Caki2 (cell line): ENCODE measurements around the gene SH3RF3. TPM values are rescaled to one million over a fixed set of nuclear protein-coding genes. Genes with fewer than 3 reads are reported as not detected.

Source experiments
- DNase-seq: peaks from one replicate; pipeline ENCODE4 v3.0.0-alpha.2; 2015; ENCODE audit warnings: low read depth
- in situ Hi-C: cut with HindIII; loops from 2 replicates; pipeline ENCODE4 v1.10.0; 2016; ENCODE audit warnings: low sequenced_read_pairs, low pct_unique_long_range_greater_than_20kb, mixed read lengths
- total RNA-seq: library from RNA; depleted of rRNA; stranded (reverse); fragments of >200 nt; shearing (Covaris generic); gene quantifications from 2 replicates; pipeline ENCODE4 v1.2.3, GENCODE V29; 2014; ENCODE audit warnings: low replicate concordance

The SH3RF3 gene
- total RNA-seq, 1 experiment from 2014 or later, result 0.20 TPM

DNA sequence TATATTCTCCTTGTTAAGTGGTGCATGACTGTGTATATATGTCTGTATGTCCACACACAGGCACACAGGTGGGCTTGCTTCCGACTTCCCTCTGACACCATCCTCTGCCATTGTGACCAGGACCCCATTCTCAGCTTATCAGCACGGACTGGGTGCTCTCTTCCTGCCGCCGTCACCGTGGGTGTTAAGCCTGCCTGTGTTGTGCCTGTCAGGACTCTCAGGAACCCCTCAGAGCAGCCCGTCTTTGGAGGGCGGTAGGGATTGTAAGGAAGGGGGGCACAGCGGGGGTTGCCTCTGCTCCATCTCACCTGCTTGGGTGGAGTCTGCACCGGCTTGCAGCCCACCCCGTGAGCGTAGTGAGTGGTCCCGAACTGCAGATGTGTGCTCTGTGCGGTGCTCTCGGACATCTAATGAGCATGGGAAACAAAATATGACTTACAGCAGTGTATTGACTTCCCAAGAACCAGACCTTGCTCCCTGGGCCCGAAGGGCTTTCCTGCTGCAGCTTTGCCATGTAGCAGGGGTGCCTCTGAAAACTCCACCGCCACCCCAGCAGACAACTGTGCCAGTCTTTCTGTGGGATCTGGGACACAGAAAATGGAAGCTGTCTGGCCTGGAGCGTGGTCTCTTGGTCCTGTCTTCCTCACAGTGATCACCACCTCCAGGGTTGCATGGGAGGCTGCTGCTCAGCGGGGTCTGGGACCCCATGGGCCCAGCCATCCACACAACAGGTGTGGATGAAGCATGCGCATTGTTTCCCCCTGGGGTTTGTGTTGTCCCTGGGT is 58.9 kb downstream of the SH3RF3 start:
- DNase-seq, result no peak

GRCh38 chr2:109188496-109188890 is 59.5 kb downstream of the SH3RF3 start:
- in situ Hi-C loops, result no loop called here

More for the DNA sequence above, 58.9 kb downstream of the SH3RF3 start:
- in situ Hi-C loops, result no loop called here

DNA sequence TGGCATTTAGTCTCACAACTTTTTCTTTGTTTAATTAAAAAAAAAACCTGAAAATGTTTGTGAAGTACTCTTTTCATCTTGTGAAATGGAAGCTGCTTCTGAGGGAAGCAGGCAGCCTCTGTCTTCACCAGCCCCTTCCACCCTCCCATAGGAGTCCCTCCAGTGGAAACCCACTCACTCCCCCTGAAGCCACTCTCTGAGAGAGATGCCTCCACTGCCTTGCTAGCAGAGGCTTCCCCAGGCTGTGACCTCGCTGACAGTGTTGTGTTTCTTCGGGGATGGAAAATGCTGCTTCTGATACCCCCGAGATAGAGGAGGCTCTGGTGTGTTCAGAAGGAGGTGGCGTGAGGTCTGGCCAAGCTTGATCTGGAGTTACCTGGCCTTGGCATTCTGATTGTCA is 59.9 kb downstream of the SH3RF3 start:
- in situ Hi-C loops, result no loop called here
- no peak for DNase-seq

More at GRCh38 chr2:109188496-109188890, 59.5 kb downstream of the SH3RF3 start:
- no peak for DNase-seq

- DNase-seq, result no peak
- in situ Hi-C loops, result no loop called here
These were observed 60.7 kb downstream of the SH3RF3 start for GRCh38 chr2:109189751-109190150.

DNA sequence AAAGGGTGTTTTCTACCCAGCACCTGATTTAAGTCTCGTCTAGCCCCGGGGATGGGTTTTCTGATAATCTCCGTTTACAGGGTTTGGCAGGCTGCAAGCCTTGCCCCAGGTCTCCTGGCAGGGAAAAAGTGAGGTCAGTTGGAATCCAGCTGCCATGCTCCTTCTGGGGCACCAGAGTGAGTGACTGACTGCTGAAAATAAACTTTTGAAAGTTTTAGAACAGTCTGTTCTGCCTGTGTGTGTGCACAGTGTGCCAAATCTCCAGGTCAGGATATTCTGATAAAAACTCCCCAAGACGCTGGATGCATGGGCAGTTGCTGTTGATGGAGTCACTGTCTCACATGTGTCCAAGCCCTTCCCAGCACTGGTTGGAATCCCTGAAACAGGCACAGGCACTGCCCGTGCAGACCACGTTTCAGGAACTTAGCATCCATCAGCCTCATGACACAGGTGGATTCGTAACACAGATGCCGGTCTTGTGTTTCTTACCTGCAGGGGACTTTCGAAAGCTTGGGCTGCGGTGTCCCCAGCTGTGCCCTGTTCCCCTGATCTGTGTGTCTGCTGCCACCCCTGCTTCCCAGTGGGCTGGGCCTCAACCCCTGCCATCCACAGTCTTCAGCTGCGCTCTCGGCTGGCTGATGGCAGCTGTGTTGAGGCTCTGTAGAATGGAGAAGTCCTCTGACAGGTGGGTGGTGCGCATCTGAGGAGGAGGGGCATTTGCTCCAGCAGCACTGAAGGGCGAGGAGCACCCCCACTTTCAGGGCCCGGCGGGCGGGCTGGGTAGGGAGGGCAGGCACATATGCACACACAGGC is 65.0 kb downstream of the SH3RF3 start:
- in situ Hi-C loops, result no loop called here
- no peak for DNase-seq

GRCh38 chr2:109194620-109194937 is 65.6 kb downstream of the SH3RF3 start:
- in situ Hi-C loops, result no loop called here
- no peak for DNase-seq

DNA sequence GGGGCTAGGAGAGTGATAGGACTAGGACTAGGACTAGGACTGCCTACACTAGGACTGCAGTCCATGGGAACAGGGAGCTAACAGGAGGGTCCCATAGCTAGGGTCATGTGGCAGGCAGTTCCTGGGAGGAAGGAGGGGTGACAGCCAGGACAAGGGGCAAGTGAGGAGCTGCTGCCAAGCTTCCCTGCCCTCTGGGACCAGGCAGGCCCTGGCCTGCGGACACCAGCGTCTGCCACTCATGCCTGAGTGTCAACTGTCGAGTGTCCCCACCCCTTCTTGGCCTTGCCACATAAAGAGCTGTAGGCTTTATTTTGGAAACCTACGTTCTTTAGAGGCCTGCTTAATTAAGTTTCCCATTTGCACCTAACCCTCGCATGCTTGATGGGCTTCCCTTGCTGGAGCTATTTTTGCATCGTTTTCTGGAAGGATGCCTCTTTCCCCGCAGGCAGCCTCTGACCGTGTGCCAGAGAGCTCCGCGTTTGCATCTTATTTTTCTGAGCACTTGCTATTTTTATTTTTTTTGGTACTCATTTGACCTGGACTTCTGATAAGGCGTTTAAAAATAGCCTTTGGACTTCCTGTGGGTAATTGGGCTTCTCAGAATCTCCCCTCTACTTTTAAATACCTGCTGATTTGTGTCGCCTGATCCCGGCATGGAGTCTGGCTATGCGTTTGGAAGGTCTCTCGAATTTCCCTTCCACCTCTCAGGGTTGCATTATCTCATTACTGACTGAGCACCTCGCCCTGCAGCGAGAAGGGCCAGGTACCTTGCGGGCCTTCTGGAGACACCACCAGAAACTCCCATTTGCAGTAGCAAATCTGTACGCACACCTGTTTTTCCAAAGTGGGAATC is 66.4 kb downstream of the SH3RF3 start:
- DNase-seq, result no peak
- in situ Hi-C loops, result no loop called here

- no peak for DNase-seq
- in situ Hi-C loops, result no loop called here
These were observed 67.3 kb downstream of the SH3RF3 start for GRCh38 chr2:109196081-109196875.

DNA sequence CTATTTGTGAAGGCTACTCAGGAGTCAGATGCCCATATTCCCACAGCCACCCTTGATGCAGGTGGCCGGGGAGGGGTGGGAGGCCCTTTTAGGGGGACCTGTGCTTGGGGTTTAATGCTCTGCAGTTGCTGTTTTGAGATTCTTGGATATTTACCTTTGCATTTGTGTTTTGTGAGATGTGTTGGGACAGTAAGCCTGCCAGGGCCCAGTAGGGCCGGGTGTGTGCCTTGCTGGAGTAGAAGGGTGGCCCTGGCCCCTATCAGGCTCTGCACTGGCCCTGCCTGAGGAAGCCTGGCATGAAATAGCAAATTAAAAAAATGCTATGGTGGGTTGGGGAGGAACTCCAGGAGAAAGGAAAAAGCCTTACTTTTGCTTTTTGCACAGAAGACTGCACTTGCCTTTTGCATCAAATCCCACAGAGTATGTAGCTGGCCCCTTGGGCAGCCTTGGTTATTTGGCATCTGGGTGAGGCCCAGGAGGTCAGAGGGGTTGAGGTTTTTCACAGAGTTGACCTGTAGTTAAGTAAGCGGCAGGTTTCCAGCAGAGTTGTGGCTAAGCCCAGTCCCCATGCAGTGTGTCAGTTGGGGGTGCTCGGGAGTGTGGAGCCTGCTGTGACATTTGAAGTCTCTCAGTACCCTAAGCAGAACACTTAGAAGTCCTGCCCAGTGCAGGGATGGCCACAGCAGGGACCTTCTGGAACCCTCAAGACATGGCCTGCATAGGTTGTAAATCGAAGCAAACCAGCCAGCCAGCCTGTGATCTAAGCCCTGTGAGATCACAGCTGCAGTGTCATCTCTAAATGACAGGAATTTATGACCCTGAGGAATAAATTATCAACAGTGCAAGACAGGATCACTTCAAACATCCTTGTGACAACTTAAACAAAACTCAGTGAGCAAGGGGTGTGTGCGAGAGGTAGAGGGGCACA is 68.8 kb downstream of the SH3RF3 start:
- no peak for DNase-seq
- in situ Hi-C loops, result no loop called here

GRCh38 chr2:109199790-109200189 is 70.8 kb downstream of the SH3RF3 start:
- in situ Hi-C loops, result no loop called here
- DNase-seq, result no peak

DNA sequence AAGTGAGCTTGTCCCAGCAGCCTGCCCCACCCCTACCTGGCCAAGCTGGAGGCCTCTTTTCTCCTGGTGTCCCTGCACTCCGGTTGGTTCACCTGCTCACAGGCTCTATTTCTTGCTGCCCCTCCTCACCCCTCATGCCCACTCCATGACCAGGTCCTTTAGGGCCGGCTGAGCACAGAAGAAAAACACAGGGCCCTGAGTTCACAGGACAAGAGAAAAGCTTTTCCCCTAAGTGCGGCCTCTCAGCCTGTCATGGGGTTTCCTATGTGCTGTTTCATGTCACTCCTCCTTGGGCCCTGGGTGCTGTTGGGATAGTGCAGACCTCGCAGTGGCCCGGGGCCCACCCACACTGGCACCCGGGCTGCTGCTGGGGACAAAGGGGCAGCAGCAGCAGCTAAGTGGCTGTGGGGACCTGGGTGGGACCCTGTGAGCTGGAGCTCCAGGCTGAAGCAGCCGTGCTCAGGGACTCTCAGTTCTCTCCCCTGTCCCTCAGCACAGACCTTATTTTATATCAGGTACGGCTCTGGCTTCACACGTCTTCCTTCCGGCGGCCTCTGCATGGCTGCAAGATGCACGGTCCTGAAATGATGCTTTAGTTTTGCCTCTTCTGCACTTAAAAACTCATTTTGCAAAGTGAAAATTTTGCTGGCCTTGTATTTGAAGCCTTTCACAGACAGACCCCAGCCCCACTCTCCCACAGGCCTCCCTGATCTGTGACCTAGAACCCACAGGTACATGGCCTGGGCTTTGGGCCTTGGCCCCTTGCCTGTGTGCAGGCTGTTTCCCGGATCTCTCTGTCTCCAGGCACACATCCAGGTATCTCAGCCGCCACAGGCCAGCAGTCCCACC is 71.8 kb downstream of the SH3RF3 start:
- DNase-seq, result no peak
- in situ Hi-C loops, result no loop called here

- in situ Hi-C loops, result no loop called here
- DNase-seq, result no peak
These were observed 72.7 kb downstream of the SH3RF3 start for GRCh38 chr2:109201465-109202327.

DNA sequence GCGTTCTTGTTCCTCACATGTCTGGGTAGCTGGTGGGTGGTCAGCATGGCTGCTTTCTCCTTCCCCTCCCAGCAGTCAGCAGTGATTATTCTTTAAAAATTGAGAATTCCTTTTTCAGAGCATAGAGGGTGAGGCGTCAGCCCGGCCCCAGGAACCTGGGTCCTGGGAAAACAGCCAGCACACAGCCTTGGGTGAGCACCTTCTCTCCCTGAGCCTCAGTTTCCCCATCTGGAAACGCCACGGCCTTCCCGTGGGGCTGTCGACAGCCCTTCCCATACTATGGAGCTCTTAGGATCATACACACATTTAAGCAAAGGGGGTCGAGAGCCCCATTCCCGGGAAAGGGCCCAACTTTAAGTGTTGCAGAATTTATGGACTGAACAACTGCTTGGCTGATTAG is 73.5 kb downstream of the SH3RF3 start:
- in situ Hi-C loops, result no loop called here
- DNase-seq, result no peak

GRCh38 chr2:109203246-109204011 is 74.4 kb downstream of the SH3RF3 start:
- DNase-seq, result no peak
- in situ Hi-C loops, result no loop called here

- DNase-seq, result no peak
- in situ Hi-C loops, result no loop called here
These were observed 75.4 kb downstream of the SH3RF3 start for GRCh38 chr2:109204412-109204811.
